HepG2 (cell line): ENCODE results near the gene NDUFB10. TPM values are rescaled to one million over a fixed set of nuclear protein-coding genes. Genes with fewer than 3 reads are reported as not detected.
A peak's percentile ranks its signal among the peaks of the same experiment; 100 is the strongest.

Experiments
- AKAP8 ChIP-seq: sonication (generic); formaldehyde crosslinking; IDR thresholded peaks from 2 replicates; pipeline ENCODE4 v1.5.1; 2020; ENCODE audit warnings: mild to moderate bottlenecking, missing genetic modification reagents
- CEBPG ChIP-seq: IDR thresholded peaks from 2 replicates; pipeline ENCODE4 v1.6.1; 2016
- FOSL1 ChIP-seq: sonication (generic); formaldehyde crosslinking; IDR thresholded peaks from 2 replicates; pipeline ENCODE4 v1.9.0; 2021; ENCODE audit warnings: missing genetic modification reagents, borderline replicate concordance
- GPN1 ChIP-seq: sonication (generic); formaldehyde crosslinking; IDR thresholded peaks from 2 replicates; pipeline ENCODE4 v1.5.1; 2020; ENCODE audit warnings: missing genetic modification reagents, borderline replicate concordance
- MIER2 ChIP-seq: IDR thresholded peaks from 2 replicates; pipeline ENCODE4 v1.6.1; 2016; ENCODE audit warnings: missing biosample characterization, missing genetic modification reagents
- MYC ChIP-seq: sonication (generic); formaldehyde crosslinking; IDR thresholded peaks from 2 replicates; pipeline ENCODE4 v1.9.0; 2021; ENCODE audit warnings: missing genetic modification reagents, borderline replicate concordance
- NAIF1 ChIP-seq: sonication (generic); formaldehyde crosslinking; IDR thresholded peaks from 2 replicates; pipeline ENCODE4 v1.5.0; 2020; ENCODE audit warnings: mild to moderate bottlenecking, missing genetic modification reagents, borderline replicate concordance
- PCBP2 ChIP-seq: fragments of 200-400 bp; formaldehyde crosslinking; optimal IDR thresholded peaks from 2 replicates; pipeline ENCODE3; 2018; ENCODE audit warnings: low read length, low read depth; ENCODE audit not compliant: poor library complexity, severe bottlenecking
- RAD51 ChIP-seq: fragments of 450-650 bp; IDR thresholded peaks from 2 replicates; pipeline ENCODE4 v1.6.1; 2016; ENCODE audit warnings: borderline replicate concordance
- SSRP1 ChIP-seq: IDR thresholded peaks from 2 replicates; pipeline ENCODE4 v1.6.1; 2016; ENCODE audit warnings: control low read depth
- TBX3 ChIP-seq: fragments of 450-650 bp; IDR thresholded peaks from 2 replicates; pipeline ENCODE4 v1.6.1; 2017; ENCODE audit warnings: antibody characterized with exemption, mild to moderate bottlenecking, inconsistent platforms, borderline replicate concordance
- TCF7 ChIP-seq: sonication (generic); IDR thresholded peaks from 2 replicates; pipeline ENCODE4 v1.6.1; 2016; ENCODE audit warnings: antibody characterized with exemption, low read depth
- TFDP2 ChIP-seq: sonication (generic); formaldehyde crosslinking; IDR thresholded peaks from 2 replicates; pipeline ENCODE4 v1.4.0; 2020; ENCODE audit warnings: missing genetic modification reagents
- ZMAT3 ChIP-seq: sonication (generic); formaldehyde crosslinking; conservative IDR thresholded peaks from 2 replicates; pipeline ENCODE4 v1.7.0; 2021; ENCODE audit warnings: missing genetic modification reagents
- ZNF605 ChIP-seq: sonication (generic); formaldehyde crosslinking; IDR thresholded peaks from 2 replicates; pipeline ENCODE4 v1.8.0; 2022; ENCODE audit warnings: mild to moderate bottlenecking, missing genetic modification reagents
- ZNF7 ChIP-seq: IDR thresholded peaks from 2 replicates; pipeline ENCODE4 v1.6.1; 2016; ENCODE audit warnings: missing biosample characterization, missing genetic modification reagents
- ZNF747 ChIP-seq: sonication (generic); formaldehyde crosslinking; IDR thresholded peaks from 2 replicates; pipeline ENCODE4 v1.8.1; 2023; ENCODE audit warnings: missing genetic modification reagents, mild to moderate bottlenecking, borderline replicate concordance
- ZNF782 ChIP-seq: sonication (generic); formaldehyde crosslinking; IDR thresholded peaks from 2 replicates; pipeline ENCODE4 v1.4.0; 2020; ENCODE audit warnings: missing genetic modification reagents, mild to moderate bottlenecking, borderline replicate concordance
- ZSCAN30 ChIP-seq: sonication (generic); formaldehyde crosslinking; IDR thresholded peaks from 2 replicates; pipeline ENCODE4 v1.5.0; 2020; ENCODE audit warnings: mild to moderate bottlenecking, missing genetic modification reagents
- polyA plus RNA-seq, 8 experiments: library from polyadenylated mRNA; depleted of rRNA in 3 of 8; stranded (reverse) in 7 of 8; unstranded in 1 of 8; fragments of >200 nt; fragmentation: Illumina TruSeq in 4 of 8; extraction: Trizol in 4 of 8; gene quantifications; 2 replicates each; pipeline versions ENCODE4 v1.2.1 to v1.2.3, GENCODE V29; 2011 to 2016; ENCODE audit warnings: low read depth in 4 of 8, missing spikeins in 1 of 8, mixed read lengths in 1 of 8; ENCODE audit not compliant: insufficient read depth in 1 of 8
- total RNA-seq, 5 experiments: library from RNA; depleted of rRNA; stranded (reverse); fragments of >200 nt; fragmentation: Illumina TruSeq; extraction: Trizol; gene quantifications; 2 replicates each; pipeline ENCODE4 v1.2.3, GENCODE V29; 2016; ENCODE audit warnings: low read depth in 1 of 5
- TF ChIP-seq, protein P1 (sequence below): sonication (generic); formaldehyde crosslinking; IDR thresholded peaks from 2 replicates; pipeline ENCODE4 v1.4.0; 2020; ENCODE audit warnings: low read depth, missing genetic modification reagents
- TF ChIP-seq, protein P2 (sequence below): IDR thresholded peaks from 2 replicates; pipeline ENCODE4 v1.6.1; 2012; ENCODE audit warnings: low read length, improper control_type of control experiment

Gene NDUFB10
- total and polyA plus RNA-seq, 2 of the 13 experiments (the other 11 are each of a cell fraction or from before 2014, with no cell fraction given), result 68.6 to 157 TPM

DNA sequence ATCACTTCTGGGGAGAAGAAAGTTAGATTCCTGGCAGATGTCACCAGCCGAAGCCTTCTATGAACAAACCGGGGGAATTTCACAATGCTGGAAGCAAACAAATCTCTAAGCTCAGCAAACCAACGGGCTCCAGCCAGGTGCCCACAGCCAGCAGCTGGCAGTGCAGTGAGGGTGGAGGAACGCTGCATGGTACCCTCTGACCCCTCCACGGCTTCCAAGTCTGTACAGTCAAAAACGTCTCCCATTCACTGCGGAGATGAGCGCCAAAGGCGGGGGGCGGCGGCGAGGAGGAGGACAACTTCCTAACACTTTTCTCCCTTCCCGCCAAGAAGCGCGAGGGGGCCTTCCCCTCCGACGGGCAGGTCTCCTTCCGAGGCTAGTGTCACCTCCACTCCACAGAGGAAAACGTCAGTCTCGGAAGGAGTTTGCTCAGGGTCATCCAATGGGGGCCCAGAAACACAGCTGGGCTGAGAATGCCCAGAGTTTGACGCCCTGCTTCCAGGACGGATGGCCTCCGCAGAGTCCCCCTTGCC lies 49.4 kb downstream of the NDUFB10 start (continued):
- TF ChIP-seq FOSL1 (no peak), MIER2 (no peak), ZNF782 (CRISPR knock-in tag) (no peak), CEBPG (peak; percentile 44), ZMAT3 (CRISPR knock-in tag) (no peak), NAIF1 (CRISPR knock-in tag) (no peak), TBX3 (no peak), ZNF605 (CRISPR knock-in tag) (0 out of 2 replicates have a peak, but pooled peaks have one; percentile 34), ZNF7 (no peak), MYC (no peak), AKAP8 (CRISPR knock-in tag) (no peak), ZNF747 (CRISPR knock-in tag) (no peak), SSRP1 (CRISPR knock-in tag) (no peak), PCBP2 (no peak), ZSCAN30 (CRISPR knock-in tag) (no peak), TCF7 (no peak), GPN1 (no peak), TFDP2 (CRISPR knock-in tag) (peak; percentile 26; the same call in 1 of the 2 replicates), RAD51 (no peak)
- TF ChIP-seq, protein P1, sequence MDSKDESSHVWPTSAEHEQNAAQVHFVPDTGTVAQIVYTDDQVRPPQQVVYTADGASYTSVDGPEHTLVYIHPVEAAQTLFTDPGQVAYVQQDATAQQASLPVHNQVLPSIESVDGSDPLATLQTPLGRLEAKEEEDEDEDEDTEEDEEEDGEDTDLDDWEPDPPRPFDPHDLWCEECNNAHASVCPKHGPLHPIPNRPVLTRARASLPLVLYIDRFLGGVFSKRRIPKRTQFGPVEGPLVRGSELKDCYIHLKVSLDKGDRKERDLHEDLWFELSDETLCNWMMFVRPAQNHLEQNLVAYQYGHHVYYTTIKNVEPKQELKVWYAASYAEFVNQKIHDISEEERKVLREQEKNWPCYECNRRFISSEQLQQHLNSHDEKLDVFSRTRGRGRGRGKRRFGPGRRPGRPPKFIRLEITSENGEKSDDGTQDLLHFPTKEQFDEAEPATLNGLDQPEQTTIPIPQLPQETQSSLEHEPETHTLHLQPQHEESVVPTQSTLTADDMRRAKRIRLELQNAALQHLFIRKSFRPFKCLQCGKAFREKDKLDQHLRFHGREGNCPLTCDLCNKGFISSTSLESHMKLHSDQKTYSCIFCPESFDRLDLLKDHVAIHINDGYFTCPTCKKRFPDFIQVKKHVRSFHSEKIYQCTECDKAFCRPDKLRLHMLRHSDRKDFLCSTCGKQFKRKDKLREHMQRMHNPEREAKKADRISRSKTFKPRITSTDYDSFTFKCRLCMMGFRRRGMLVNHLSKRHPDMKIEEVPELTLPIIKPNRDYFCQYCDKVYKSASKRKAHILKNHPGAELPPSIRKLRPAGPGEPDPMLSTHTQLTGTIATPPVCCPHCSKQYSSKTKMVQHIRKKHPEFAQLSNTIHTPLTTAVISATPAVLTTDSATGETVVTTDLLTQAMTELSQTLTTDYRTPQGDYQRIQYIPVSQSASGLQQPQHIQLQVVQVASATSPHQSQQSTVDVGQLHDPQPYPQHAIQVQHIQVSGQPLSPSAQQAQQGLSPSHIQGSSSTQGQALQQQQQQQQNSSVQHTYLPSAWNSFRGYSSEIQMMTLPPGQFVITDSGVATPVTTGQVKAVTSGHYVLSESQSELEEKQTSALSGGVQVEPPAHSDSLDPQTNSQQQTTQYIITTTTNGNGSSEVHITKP (CRISPR knock-in tag), result no peak
- TF ChIP-seq, protein P2, sequence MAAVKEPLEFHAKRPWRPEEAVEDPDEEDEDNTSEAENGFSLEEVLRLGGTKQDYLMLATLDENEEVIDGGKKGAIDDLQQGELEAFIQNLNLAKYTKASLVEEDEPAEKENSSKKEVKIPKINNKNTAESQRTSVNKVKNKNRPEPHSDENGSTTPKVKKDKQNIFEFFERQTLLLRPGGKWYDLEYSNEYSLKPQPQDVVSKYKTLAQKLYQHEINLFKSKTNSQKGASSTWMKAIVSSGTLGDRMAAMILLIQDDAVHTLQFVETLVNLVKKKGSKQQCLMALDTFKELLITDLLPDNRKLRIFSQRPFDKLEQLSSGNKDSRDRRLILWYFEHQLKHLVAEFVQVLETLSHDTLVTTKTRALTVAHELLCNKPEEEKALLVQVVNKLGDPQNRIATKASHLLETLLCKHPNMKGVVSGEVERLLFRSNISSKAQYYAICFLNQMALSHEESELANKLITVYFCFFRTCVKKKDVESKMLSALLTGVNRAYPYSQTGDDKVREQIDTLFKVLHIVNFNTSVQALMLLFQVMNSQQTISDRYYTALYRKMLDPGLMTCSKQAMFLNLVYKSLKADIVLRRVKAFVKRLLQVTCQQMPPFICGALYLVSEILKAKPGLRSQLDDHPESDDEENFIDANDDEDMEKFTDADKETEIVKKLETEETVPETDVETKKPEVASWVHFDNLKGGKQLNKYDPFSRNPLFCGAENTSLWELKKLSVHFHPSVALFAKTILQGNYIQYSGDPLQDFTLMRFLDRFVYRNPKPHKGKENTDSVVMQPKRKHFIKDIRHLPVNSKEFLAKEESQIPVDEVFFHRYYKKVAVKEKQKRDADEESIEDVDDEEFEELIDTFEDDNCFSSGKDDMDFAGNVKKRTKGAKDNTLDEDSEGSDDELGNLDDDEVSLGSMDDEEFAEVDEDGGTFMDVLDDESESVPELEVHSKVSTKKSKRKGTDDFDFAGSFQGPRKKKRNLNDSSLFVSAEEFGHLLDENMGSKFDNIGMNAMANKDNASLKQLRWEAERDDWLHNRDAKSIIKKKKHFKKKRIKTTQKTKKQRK, result no peak
